ENCODE measurements around the gene ELANE. TPM values are rescaled to one million over a fixed set of nuclear protein-coding genes. Genes with fewer than 3 reads are reported as not detected.

Gene ELANE
- total RNA-seq, result 0.46 and 0.85 TPM in 2 replicates

GRCh38 chr19:852136-853013 is at the start of gene ELANE:
Gene ELANE, plus strand, starts transcription at chr19:852303. Its CDS starts 26 bp downstream, at chr19:852329.

GRCh38 chr19:821825-822503 is 30.1 kb upstream of the ELANE start, which contains the start of gene PLPPR3:
Gene PLPPR3, minus strand, starts transcription at chr19:821955. Its CDS starts 396 bp downstream, at chr19:821559.

GRCh38 chr19:827710-828321 is 24.3 kb upstream of the ELANE start, which contains the start of gene AZU1:
Gene AZU1, plus strand, starts transcription at chr19:827837. Its CDS starts 10 bp downstream, at chr19:827847.

GRCh38 chr19:840519-841206 is 11.4 kb upstream of the ELANE start, which contains the start of gene PRTN3:
Gene PRTN3, plus strand, starts transcription at chr19:840999. Its CDS starts 10 bp downstream, at chr19:841009.

GRCh38 chr19:858868-859843 is 7.1 kb downstream of the ELANE start, which contains the start of gene CFD:
Gene CFD, plus strand, starts transcription at chr19:859664. Its CDS starts 26 bp downstream, at chr19:859690.

GRCh38 chr19:892894-893689 is 41.0 kb downstream of the ELANE start, which contains the start of the genes MED16 and RNU6-9:
Gene MED16, minus strand, starts transcription at chr19:893187. Its CDS starts 2,056 bp downstream, at chr19:891131.
Gene RNU6-9, plus strand, starts transcription at chr19:893484.

Other genes starting within 250 kb of the ELANE start
- gene POLRMT, start 218.8 kb upstream of the ELANE start, total RNA-seq, result 15.2 and 19.7 TPM in 2 replicates
- under 0.01 and 0.09 TPM in 2 replicates for gene FGF22, start 212.4 kb upstream of the ELANE start, total RNA-seq
- gene RNF126, start 189.1 kb upstream of the ELANE start, total RNA-seq, result 15.1 and 15.2 TPM in 2 replicates
- 43.2 and 92.6 TPM in 2 replicates for gene FSTL3, start 175.9 kb upstream of the ELANE start, total RNA-seq
- not detected in 2 replicates for gene PRSS57, start 156.9 kb upstream of the ELANE start, total RNA-seq
- gene PALM, start 143.4 kb upstream of the ELANE start, total RNA-seq, result 4.8 and 15.6 TPM in 2 replicates
- gene MISP, start 101.2 kb upstream of the ELANE start, total RNA-seq, result 0.18 and 0.28 TPM in 2 replicates
- 65.2 and 67.6 TPM in 2 replicates for gene PTBP1, start 54.9 kb upstream of the ELANE start, total RNA-seq
- gene PLPPR3, start 30.3 kb upstream of the ELANE start, total RNA-seq, result 0.57 and 1.1 TPM in 2 replicates
- 0.18 TPM in 1 of 2 replicates, not detected in the other for gene AZU1, start 24.5 kb upstream of the ELANE start, total RNA-seq
- gene PRTN3, start 11.3 kb upstream of the ELANE start, total RNA-seq, result not detected in 2 replicates
- 61.8 and 93.7 TPM in 2 replicates for gene CFD, start 7.4 kb downstream of the ELANE start, total RNA-seq
- 16.4 and 21.4 TPM in 2 replicates for gene MED16, start 40.9 kb downstream of the ELANE start, total RNA-seq
- gene RNU6-9, start 41.2 kb downstream of the ELANE start, total RNA-seq, result not detected in 2 replicates
- 18.1 and 18.3 TPM in 2 replicates for gene R3HDM4, start 60.9 kb downstream of the ELANE start, total RNA-seq
- gene KISS1R, start 65.0 kb downstream of the ELANE start, total RNA-seq, result under 0.01 TPM in 1 of 2 replicates, not detected in the other
- 16.9 and 22.2 TPM in 2 replicates for gene ARID3A, start 73.7 kb downstream of the ELANE start, total RNA-seq
- gene WDR18, start 132.0 kb downstream of the ELANE start, total RNA-seq, result 42.0 and 62.0 TPM in 2 replicates
- 0.14 and 0.65 TPM in 2 replicates for gene GRIN3B, start 148.1 kb downstream of the ELANE start, total RNA-seq
- 47.4 and 57.0 TPM in 2 replicates for gene TMEM259, start 168.8 kb downstream of the ELANE start, total RNA-seq
- gene RNU6-2, start 169.2 kb downstream of the ELANE start, total RNA-seq, result not detected in 2 replicates
- gene CNN2, start 174.3 kb downstream of the ELANE start, total RNA-seq, result 215 and 242 TPM in 2 replicates
- gene ABCA7, start 187.8 kb downstream of the ELANE start, total RNA-seq, result 3.4 and 3.8 TPM in 2 replicates
- gene ARHGAP45, start 214.9 kb downstream of the ELANE start, total RNA-seq, result 0.85 and 1.6 TPM in 2 replicates
- 83.9 and 89.1 TPM in 2 replicates for gene POLR2E, start 243.1 kb downstream of the ELANE start, total RNA-seq

Data from smooth muscle cell of bladder (primary cell).